SU-DHL-6 (cell line): ENCODE results near the gene HYAL1.

Source experiments
- H2AFZ ChIP-seq: fragments of 200-600 bp; sonication (generic); 2 replicates; pipeline ENCODE4 v1.6.1; 2014; ENCODE audit warnings: low read depth, mild to moderate bottlenecking, moderate library complexity, mixed read lengths, antibody characterized with exemption, low read length; ENCODE audit not compliant: severe bottlenecking
- H3F3A ChIP-seq: fragments of 200-600 bp; shearing (Covaris generic); 2 replicates; pipeline ENCODE4 v1.6.0; 2016; ENCODE audit warnings: antibody characterized with exemption, mild to moderate bottlenecking; ENCODE audit not compliant: insufficient read depth
- H3K27ac ChIP-seq: fragments of 200-600 bp; sonication (generic); 2 replicates; pipeline ENCODE4 v1.5.1; 2016; ENCODE audit warnings: low read depth, mild to moderate bottlenecking, low read length, moderate library complexity, mixed read lengths
- H3K27me3 ChIP-seq: fragments of 200-600 bp; sonication (generic), shearing (Covaris generic); 2 replicates; pipeline ENCODE4 v1.6.0; 2014; ENCODE audit warnings: mild to moderate bottlenecking, low read length
- H3K36me3 ChIP-seq: fragments of 200-600 bp; sonication (generic); 2 replicates; pipeline ENCODE4 v1.6.1; 2014; ENCODE audit warnings: mild to moderate bottlenecking, low read length, mixed read lengths
- H3K4me2 ChIP-seq: fragments of 300-600, 200-600 bp; shearing (Covaris generic), sonication (generic); 2 replicates; pipeline ENCODE4 v1.6.0; 2014; ENCODE audit warnings: low read length, low read depth, mild to moderate bottlenecking; ENCODE audit not compliant: poor library complexity, severe bottlenecking
- H3K4me3 ChIP-seq: fragments of 200-600 bp; sonication (generic); 2 replicates; pipeline ENCODE4 v1.5.1; 2014; ENCODE audit warnings: antibody characterized with exemption, low read length, mild to moderate bottlenecking, mixed read lengths; ENCODE audit not compliant: insufficient read depth, poor library complexity, severe bottlenecking
- H3K79me2 ChIP-seq: fragments of 200-600 bp; sonication (generic); 2 replicates; pipeline ENCODE4 v1.6.1; 2014; ENCODE audit warnings: mild to moderate bottlenecking, low read length, moderate library complexity; ENCODE audit not compliant: insufficient read depth
- H3K9ac ChIP-seq: fragments of 200-600 bp; sonication (generic); 2 replicates; pipeline ENCODE4 v1.7.0; 2014; ENCODE audit warnings: mild to moderate bottlenecking, low read length
- H3K9me2 ChIP-seq: fragments of 200-600 bp; sonication (generic); replicated peaks from 2 replicates; pipeline ENCODE4 v1.6.1; 2014; ENCODE audit warnings: low read length; ENCODE audit not compliant: insufficient read depth
- H3K9me3 ChIP-seq: fragments of 200-600 bp; sonication (generic); 2 replicates; pipeline ENCODE4 v1.6.1; 2014; ENCODE audit warnings: low read length, mixed read lengths; ENCODE audit not compliant: insufficient read depth
- H4K20me1 ChIP-seq: fragments of 200-600 bp; sonication (generic); 2 replicates; pipeline ENCODE4 v1.6.1; 2014; ENCODE audit warnings: low read depth, mild to moderate bottlenecking, antibody characterized with exemption, low read length, moderate library complexity, mixed read lengths
- CTCF ChIP-seq: fragments of 200-600 bp; sonication (generic); IDR thresholded peaks from one replicate; pipeline ENCODE4 v1.5.1; 2017; ENCODE audit warnings: antibody characterized with exemption, mild to moderate bottlenecking, low read length, moderate library complexity; ENCODE audit not compliant: insufficient read depth, poor library complexity, severe bottlenecking
- EZH2phosphoT487 ChIP-seq: fragments of 200-600 bp; sonication (generic), shearing (Covaris generic); conservative IDR thresholded peaks from 2 replicates; pipeline ENCODE4 v1.6.1; 2018; ENCODE audit warnings: mild to moderate bottlenecking, antibody characterized with exemption, low read length, moderate library complexity, mixed read lengths

Gene HYAL1

GRCh38 chr3:50350527-50351322 is 47.4 kb upstream of the HYAL1 start, which contains the start of the genes CYB561D2 and NPRL2:
TSS of gene CYB561D2 (plus strand) at chr3:50350862. CDS start at chr3:50351434, 572 bp downstream.
TSS of gene NPRL2 (minus strand) at chr3:50350775. CDS start at chr3:50350652, 123 bp downstream.
- Histone ChIP-seq H3K4me2 (peak within 1 kb of the TSS; percentile 95), H3K79me2 (peaks cover 16% of the 10 kb centered on the region), H3K4me3 (peak within 1 kb of the TSS; percentile 75), H3F3A (no peaks in the 10 kb centered on the region; the same call in 1 of the 2 replicates), H3K27ac (peak within 1 kb of the TSS; percentile 81), H3K36me3 (no peaks in the 10 kb centered on the region), H4K20me1 (no peaks in the 10 kb centered on the region), H3K9ac (peak within 1 kb of the TSS; percentile 81), H3K9me2 (no peaks in the 10 kb centered on the region), H3K27me3 (no peaks in the 10 kb centered on the region), H2AFZ (peak within 1 kb of the TSS; percentile 40), H3K9me3 (no peaks in the 10 kb centered on the region)
- TF ChIP-seq CTCF (no peak), EZH2phosphoT487 (no peak)

GRCh38 chr3:50350213-50350526 is 46.8 kb upstream of the HYAL1 start:
- Histone ChIP-seq H3K36me3 (no peaks in the 10 kb centered on the region), H3K27ac (peak overlapping the region; percentile 81; the same call in 1 of the 2 replicates), H3K9ac (peak overlapping the region; percentile 81), H3K4me2 (peak overlapping the region; percentile 95), H4K20me1 (no peaks in the 10 kb centered on the region), H3F3A (no peaks in the 10 kb centered on the region; the same call in 1 of the 2 replicates), H3K9me2 (no peaks in the 10 kb centered on the region), H3K4me3 (peak overlapping the region; percentile 75), H3K27me3 (no peaks in the 10 kb centered on the region), H3K79me2 (peaks cover 16% of the 10 kb centered on the region), H2AFZ (peak overlapping the region; percentile 40), H3K9me3 (no peaks in the 10 kb centered on the region)
- TF ChIP-seq CTCF, result no peak
- no peak for TF ChIP-seq EZH2phosphoT487

DNA sequence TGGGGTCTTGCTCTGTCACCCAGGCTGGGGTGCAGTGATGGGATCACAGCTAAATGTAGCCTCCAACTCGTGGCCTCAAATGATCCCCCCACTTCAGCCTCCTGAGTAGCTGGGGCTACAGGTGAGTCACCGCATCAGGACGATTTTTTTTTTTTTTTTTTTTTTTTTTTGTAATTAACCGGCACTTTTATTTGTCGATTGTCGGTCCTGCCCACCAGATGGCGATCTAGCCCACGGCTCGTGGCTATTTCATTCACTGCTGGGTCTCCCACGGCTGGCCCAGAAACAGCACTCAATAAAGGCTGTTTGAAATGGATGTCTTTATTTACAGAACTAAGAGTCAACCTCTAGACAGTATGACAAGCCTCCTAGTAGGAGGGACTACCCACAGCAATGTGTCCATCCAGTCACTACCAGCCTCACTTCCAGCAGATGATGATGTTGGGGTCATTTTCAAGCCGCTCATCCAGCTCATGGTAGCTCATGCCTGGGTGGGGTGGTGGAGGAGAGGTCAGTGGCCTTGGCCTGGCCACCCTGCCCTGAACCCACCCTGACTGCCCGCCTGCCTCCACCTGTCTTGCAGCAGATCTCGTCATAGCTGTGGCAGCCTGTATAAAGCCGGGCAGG is 43.9 kb upstream of the HYAL1 start:
- Histone ChIP-seq H3K36me3 (no peaks in the 10 kb centered on the region), H3K4me3 (no peak overlapping the region), H2AFZ (no peak overlapping the region), H3K9ac (no peak overlapping the region), H3K9me2 (no peaks in the 10 kb centered on the region), H3K9me3 (no peaks in the 10 kb centered on the region), H3F3A (no peaks in the 10 kb centered on the region), H4K20me1 (no peaks in the 10 kb centered on the region), H3K27ac (no peak overlapping the region), H3K4me2 (no peak overlapping the region), H3K79me2 (peaks cover 16% of the 10 kb centered on the region), H3K27me3 (no peaks in the 10 kb centered on the region)
- peak; percentile 63 for TF ChIP-seq CTCF
- TF ChIP-seq EZH2phosphoT487, result no peak
